Eye (tissue), 1 donor: ENCODE data around the gene IGFBP5.
A peak's percentile ranks its signal among the peaks of the same experiment; 100 is the strongest.

ENCODE experiments used
- DNase-seq: peaks from one replicate; pipeline ENCODE4 v3.0.0-alpha.2; 2015

The IGFBP5 gene

DNA sequence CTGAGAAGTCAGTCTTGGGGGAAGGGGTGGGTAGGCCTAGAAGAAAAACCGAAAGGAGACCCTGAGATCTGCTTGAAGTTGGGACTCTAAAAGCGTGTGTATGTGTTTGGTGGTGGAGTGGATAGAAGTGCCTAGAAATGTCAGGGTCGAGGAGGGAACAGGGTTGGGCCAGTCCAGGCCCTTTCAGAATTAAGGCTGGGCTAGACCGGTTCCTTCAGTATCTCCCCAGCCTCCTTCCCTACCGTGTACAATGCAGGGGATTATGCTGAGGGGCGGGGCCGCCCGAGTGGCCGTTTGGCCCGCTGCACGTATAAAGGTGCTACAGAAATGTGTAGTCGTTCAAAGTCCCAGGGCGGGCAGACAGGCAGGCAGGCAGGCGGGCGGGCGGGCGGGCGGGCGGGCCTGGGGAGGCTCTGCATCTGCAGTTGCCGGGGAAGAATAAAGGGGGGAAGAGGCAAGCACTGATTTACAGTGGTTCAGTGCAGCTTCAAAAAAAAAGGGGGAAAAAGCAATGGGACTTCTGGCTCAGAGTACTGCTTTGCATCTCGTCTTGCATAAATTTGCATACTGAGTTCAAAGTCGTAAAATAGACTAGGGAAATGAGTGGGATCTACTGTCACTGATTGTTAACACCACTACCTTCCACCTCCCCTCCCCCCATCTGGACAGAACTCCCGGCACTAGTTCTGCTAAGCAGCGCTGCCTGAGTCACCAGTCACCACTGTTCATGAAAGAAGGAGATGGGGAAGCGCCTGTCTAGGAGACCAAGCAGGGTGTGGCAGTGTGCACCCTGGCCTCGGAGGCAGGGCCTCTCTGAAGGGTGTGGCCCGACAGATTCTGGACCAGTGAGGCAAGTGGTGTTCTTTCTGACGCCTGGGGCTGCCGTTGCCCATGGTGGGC lies 58.5 kb downstream of the IGFBP5 start:
- peak; percentile 67 for DNase-seq

DNA sequence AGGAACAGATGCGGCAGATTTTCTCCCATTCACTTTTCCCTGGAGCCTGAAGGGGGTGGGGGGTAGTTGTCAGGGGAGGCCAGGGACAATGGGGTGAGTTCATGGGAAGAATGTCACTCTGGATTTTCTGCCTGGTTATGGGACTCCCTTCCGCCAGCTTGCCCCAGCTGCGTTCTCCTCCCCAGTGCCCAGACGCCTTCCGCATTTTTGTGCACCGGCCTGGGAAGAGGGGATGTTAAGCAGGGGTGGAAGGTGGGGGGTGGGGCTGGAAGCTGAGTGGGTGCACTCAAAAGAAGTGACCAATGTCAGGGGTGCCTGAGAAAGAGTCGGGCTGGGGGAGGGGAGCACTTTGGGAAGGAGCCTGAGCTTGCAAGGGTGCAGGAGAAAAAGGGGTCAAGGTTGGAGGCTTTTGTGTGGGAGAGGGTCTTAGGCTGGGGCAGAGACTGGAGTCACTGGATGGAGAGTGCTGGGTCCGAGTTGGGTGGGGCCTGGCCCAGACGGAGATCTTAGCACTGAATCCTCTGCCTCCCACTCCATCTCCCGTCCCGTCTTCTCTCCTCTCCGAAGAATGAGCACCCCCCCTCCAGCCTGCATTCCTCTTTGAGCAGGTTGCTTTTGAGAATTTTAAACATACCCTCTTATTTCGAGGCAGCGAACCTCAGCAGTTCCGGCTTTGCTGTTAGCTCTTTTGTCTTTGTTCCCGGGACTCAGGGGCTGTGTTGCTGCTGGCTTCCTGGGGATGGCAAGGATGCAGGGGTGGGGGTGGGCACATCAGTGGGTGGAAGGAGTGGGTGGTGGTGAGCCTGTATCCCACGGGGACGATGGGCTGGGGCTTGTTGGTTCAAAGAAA lies 59.4 kb downstream of the IGFBP5 start:
- DNase-seq, result peak; percentile 86

- DNase-seq, result peak; percentile 68
These were observed 60.2 kb downstream of the IGFBP5 start for GRCh38 chr2:216635171-216635570.

- DNase-seq, result peak; percentile 74
These were observed 60.8 kb downstream of the IGFBP5 start for GRCh38 chr2:216634370-216635148.

- DNase-seq, result peak; percentile 76
These were observed 61.6 kb downstream of the IGFBP5 start for GRCh38 chr2:216633616-216634369.

DNA sequence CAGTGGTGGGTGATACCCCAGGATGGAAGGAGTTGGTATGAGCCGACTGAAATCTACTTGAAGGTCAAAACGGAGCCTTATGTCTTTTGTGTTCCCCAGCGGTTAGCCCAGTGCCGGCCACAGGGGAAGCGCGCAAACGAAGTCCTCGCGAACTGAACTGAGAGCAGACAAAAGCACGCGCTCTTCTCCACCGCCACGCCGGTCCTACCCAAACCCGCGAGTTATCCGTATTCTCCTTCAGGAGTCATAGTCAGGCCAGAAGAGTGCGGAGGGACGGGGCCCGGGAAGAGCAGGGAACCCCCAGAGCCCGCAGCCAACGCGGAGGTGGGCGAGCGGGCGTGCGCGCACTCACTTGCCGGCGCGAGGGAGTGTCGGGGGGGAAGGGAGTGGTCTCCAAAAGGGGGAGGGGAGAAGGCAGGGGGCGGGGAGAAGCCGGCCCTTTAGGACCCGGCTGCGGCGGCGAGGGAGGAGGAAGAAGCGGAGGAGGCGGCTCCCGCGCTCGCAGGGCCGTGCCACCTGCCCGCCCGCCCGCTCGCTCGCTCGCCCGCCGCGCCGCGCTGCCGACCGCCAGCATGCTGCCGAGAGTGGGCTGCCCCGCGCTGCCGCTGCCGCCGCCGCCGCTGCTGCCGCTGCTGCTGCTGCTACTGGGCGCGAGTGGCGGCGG lies 62.3 kb downstream of the IGFBP5 start, which contains the start of gene IGFBP2:
Gene IGFBP2, plus strand, starts transcription at position 469 of the 664 bp plus-strand sequence. Its CDS starts 104 bp downstream, at position 573.
- DNase-seq, result peak; percentile 94

- DNase-seq, result peak; percentile 80
These were observed 62.9 kb downstream of the IGFBP5 start for GRCh38 chr2:216632346-216632951.

- DNase-seq, result no peak
These were observed 65.6 kb downstream of the IGFBP5 start for GRCh38 chr2:216629784-216630183.

- no peak for DNase-seq
These were observed 68.5 kb downstream of the IGFBP5 start for GRCh38 chr2:216626875-216627245.

DNA sequence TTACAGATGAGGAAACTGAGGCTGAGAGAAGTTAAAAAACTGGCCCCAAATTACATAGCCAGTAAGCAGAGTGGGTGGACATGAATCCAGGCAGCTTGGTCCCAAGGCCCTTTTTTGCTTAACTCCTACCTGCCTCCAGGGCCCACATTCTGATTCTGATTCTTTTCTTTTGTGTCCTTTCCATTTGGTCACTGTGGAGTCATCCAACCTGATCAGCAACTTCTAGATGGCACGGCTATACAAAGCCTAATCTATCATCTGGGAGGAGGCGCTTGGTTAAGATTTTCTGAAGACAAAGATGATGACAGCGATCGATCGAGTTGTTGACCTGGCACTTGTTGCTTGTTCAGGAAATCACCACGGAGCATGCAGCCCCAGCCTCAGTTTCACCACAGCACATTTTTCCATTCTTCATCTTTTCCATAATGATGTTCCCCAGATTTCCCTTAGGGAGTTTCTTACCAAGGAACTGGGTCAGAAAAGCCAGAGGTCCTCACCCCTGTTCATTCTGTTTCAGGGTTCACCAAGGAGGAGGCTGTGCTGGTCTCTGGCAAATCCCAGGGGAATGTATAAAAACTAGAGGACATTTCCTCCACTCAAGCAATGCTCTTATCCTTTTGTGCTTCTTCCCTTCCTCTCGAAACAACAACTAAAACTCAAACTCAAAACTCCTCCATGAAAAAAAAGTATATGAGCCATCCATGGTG lies 69.0 kb downstream of the IGFBP5 start:
- no peak for DNase-seq

GRCh38 chr2:216624251-216624650 lies 71.1 kb downstream of the IGFBP5 start:
- DNase-seq, result peak; percentile 46

- no peak for DNase-seq
These were observed 72.8 kb downstream of the IGFBP5 start for GRCh38 chr2:216622526-216622925.
